ENCODE results near the gene CHAF1B.
"Not testable (repeated sequence)": the region's sequence is repeated elsewhere in the genome, so short reads cannot be mapped to it uniquely, and the experiment has no call there.

Gene CHAF1B

GRCh38 chr21:36385233-36386030, at the start of gene CHAF1B:
Gene CHAF1B, plus strand, starts transcription at chr21:36385392. Its CDS starts 745 bp downstream, at chr21:36386137.
- DNase-seq (ENCODE audit: low spot score) = peak; percentile 92

DNA sequence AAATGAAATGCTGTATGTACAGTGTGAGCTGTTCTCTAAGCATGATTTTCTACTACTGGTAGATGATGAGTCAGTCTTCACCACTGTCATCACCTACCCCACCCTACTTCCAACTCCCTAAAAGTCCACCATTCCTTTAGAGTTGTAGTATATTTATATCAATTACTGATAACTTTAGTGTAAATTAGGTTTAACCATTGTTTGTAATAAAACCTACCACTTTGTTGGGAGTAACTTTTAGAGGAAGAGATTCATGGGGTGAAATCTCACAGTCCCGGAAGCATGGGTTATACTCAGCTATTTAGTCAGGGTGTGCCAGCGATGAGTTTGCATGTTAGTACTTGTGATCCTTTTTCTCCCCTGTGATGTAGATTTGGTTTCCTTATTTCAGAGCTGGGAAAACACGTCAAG, 48.1 kb upstream of the CHAF1B start:
- no peak for DNase-seq (ENCODE audit: low spot score)

DNA sequence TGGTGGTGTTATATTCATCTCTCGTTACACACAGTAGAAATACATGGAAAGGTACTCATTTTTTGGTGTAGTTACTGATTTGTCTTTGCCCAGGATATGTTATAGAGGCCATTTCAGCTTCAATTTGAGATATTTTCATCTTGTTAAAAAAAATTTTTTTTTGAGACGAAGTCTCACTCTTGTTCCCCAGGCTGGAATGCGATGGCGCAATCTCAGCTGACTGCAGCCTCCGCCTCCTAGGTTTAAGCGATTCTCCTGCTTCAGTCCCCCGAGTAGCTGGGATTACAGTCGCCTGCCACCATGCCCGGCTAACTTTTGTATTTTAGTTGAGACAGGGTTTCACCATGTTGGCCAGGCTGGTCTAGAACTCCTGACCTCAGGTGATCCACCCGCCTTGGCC, 46.2 kb upstream of the CHAF1B start:
- no peak for DNase-seq (ENCODE audit: low spot score)

DNA sequence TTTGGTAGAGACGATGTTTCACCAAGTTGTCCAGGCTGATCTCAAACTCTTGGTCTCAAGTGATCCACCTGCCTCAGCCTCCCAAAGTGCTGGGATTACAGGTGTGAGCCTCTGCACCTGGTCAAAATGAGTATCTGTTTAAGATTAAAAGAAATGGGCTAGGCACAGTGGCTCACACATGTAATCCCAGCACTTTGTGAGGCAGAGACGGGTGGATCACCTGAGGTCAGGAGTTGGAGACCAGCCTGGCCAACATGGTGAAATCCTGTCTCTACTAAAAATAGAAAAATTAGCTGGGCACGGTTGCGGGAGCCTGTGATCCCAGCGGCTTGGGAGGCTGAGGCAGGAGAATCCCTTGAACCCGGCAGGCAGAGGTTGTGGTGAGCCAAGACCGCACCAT, 42.6 kb upstream of the CHAF1B start:
- not testable (repeated sequence) for DNase-seq (ENCODE audit: low spot score)

DNA sequence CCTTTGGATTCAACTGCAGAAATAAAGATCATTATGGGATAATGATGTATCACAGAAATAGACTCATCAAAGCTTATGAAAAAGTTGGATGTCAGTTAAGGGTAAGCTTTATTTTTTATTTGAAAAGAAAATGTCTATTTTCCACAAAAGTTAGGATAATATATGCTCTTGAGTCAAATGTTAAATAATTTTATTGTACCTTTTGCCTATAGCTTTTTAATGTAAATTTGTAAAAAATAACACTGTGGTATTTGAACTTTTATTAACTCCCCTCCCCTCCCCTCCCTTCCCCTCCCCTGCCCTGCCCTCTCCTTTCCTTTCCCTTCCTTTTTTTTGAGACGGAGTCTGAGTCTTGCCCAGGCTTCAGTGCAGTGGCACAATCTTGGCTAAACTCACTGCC, 40.3 kb upstream of the CHAF1B start:
- no peak for DNase-seq (ENCODE audit: low spot score)

- DNase-seq (ENCODE audit: low spot score) = no peak
Measured at GRCh38 chr21:36347278-36347961, 37.8 kb upstream of the CHAF1B start.

DNA sequence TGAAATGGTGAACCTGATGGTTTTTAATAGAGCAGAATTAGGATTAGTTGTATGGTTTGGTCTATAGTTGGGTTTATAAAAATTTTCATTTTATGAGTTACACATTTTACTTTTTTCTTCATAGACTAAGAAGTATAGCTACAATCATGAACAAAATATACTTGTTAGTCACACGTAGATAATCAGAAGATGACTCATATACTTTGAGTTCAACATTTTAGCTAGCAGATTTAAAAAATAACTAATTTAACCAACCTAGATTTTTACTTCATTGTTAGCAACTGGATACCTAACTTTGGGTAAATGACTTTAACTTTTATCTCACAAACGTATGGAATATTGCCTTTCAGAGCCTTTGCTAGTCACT, 37.2 kb upstream of the CHAF1B start:
- no peak for DNase-seq (ENCODE audit: low spot score)

GRCh38 chr21:36349315-36349714, 35.9 kb upstream of the CHAF1B start:
- DNase-seq (ENCODE audit: low spot score) = no peak

GRCh38 chr21:36350282-36350910, 34.8 kb upstream of the CHAF1B start:
- DNase-seq (ENCODE audit: low spot score) = no peak

- no peak for DNase-seq (ENCODE audit: low spot score)
Measured at GRCh38 chr21:36354918-36355680, 30.1 kb upstream of the CHAF1B start.

GRCh38 chr21:36355868-36356267, 29.3 kb upstream of the CHAF1B start:
- no peak for DNase-seq (ENCODE audit: low spot score)

DNA sequence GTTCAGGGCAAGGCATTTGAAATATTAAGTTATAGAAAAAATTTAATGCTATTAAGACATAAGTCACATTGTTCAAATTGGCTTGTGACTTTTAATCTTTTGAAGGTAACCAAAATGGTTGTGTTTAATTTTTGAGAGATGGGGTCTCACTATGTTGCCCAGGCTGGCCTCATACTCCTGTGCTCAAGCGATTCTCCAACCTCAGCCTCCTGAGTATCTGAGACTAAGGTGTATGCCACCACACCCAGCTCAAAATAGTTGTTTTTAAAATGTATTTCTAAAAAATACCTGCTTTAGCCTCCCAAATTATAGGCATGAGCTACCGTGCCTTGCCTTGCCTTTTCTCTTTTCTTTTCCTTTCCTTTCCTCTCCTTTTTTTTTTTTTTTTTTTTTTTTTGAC, 26.0 kb upstream of the CHAF1B start:
- no peak for DNase-seq (ENCODE audit: low spot score)

GRCh38 chr21:36369064-36369685, 16.0 kb upstream of the CHAF1B start:
- DNase-seq (ENCODE audit: low spot score) = no peak

GRCh38 chr21:36375994-36376393, 9.2 kb upstream of the CHAF1B start:
- no peak for DNase-seq (ENCODE audit: low spot score)

- no peak for DNase-seq (ENCODE audit: low spot score)
Measured at GRCh38 chr21:36377391-36377842, 7.8 kb upstream of the CHAF1B start.

- no peak for DNase-seq (ENCODE audit: low spot score)
Measured at GRCh38 chr21:36379251-36379650, 5.9 kb upstream of the CHAF1B start.

DNA sequence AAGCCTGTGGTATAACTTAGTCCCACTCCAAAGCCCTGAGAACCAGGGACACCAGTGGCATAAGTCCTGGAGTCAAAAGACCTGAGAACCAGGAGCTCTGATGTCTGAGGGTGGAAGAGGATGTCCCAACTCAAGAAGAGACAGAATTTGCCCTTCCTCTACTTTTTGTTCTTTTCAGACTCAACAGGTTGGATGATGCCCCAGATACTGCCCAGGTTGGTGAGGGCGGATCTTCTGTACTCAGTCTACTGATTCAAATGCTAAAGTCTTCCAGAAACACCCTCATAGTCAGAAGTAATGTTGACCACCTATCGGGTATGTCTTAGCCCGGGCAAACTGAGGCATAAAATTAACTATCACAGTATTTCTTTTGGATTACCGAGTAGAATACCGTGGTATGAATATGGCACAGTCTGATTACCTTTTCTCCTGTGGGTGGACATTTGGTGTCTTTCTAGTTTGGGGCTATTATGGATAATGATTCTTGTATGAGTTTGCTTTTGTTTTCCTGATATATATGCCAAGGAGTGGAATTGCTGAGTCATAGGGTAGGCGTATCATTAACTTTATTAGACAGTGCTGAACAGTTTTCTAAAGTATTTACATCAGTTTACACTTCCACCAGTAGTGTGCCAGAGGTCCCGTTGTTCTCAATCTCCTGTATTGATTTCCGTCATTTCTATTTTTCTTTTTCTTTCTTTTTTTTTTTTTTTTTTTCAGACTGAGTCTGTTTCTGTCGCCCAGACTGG, 3.2 kb upstream of the CHAF1B start:
- no peak for DNase-seq (ENCODE audit: low spot score)

DNA sequence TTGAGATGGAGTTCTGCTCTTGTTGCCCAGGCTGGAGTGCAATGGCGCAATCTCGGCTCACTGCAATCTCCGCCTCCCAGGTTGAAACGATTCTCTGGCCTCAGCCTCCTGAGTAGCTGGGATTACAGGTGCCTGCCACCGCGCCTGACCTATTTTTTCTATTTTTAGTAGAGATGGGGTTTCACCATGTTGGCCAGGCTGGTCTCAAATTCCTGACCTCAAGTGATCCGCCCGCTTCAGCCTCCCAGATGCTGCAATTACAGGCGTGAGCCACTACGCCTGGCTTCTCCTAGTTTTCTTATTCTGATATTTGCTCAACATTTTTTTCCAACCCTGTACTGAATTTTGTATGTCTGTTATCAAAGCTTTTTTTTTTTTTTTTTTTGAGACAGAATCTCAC, 2.5 kb upstream of the CHAF1B start:
- DNase-seq (ENCODE audit: low spot score) = not testable (repeated sequence)

GRCh38 chr21:36384885-36385232, 333 bp upstream of the CHAF1B start:
- no peak for DNase-seq (ENCODE audit: low spot score)

DNA sequence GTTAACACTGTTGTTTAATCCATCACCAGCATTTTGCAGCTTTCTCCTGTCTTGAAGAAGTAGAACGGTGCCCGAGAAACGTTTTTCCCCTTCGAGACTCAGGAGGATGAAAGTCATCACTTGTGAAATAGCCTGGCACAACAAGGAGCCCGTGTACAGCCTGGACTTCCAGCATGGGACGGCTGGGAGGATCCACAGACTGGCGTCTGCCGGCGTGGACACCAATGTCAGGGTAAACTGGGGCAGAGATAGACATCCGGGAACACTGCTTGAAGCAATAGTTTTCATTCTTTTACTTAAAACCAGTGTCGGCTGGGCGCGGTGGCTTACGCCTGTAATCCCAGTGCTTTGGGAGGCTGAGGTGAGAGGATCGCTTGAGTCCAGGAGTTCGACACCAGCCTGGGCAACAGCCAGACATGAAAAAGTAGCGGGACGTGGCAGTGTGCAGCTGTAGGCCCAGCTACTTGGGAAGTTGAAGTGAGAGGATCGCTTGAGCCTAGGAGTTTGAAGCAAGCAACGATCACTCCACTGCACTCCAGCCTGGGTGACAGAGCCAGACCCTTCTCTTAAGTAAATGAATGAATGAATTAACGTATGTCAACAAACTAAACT, 945 bp downstream of the CHAF1B start:
- no peak for DNase-seq (ENCODE audit: low spot score)

- no peak for DNase-seq (ENCODE audit: low spot score)
Measured at GRCh38 chr21:36388096-36388495, 2.9 kb downstream of the CHAF1B start.
